Fibroblast of mammary gland (primary cell): ENCODE data around the gene SAPCD2.

ENCODE experiments used
- DNase-seq: peaks from one replicate; pipeline ENCODE4 v3.0.0-alpha.2; 2010; ENCODE audit warnings: low read depth
- H3K4me3 ChIP-seq: 2 replicates; pipeline ENCODE4 v1.5.1; 2011; ENCODE audit warnings: low read depth, mild to moderate bottlenecking, low read length, moderate library complexity; ENCODE audit not compliant: control insufficient read depth
- TF ChIP-seq, protein P1 (sequence below): conservative IDR thresholded peaks from 2 replicates; pipeline ENCODE4 v1.5.1; 2011; ENCODE audit warnings: low read depth, low read length, inconsistent platforms; ENCODE audit not compliant: control insufficient read depth, insufficient read depth

Gene SAPCD2

DNA sequence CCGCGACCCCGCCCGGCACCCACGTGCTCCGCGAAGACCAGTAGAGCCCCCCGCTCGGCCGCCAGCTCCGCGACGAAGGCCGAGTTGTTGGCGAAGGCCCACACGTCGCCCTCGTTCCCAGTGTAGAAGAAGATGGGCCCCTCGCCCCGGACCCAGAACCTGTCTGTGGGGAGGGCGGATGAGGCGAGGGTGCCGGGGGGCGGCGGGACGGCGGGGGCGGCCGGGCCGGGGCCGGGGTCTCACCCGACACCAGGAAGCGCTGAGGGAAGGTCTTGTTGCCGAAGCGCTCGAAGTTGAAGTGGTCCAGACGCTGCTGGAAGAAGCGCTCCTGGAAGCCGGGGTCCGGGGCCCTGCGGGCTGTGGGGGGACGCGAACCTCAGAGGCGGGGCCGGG lies 43.9 kb upstream of the SAPCD2 start:
- TF ChIP-seq, protein P1, sequence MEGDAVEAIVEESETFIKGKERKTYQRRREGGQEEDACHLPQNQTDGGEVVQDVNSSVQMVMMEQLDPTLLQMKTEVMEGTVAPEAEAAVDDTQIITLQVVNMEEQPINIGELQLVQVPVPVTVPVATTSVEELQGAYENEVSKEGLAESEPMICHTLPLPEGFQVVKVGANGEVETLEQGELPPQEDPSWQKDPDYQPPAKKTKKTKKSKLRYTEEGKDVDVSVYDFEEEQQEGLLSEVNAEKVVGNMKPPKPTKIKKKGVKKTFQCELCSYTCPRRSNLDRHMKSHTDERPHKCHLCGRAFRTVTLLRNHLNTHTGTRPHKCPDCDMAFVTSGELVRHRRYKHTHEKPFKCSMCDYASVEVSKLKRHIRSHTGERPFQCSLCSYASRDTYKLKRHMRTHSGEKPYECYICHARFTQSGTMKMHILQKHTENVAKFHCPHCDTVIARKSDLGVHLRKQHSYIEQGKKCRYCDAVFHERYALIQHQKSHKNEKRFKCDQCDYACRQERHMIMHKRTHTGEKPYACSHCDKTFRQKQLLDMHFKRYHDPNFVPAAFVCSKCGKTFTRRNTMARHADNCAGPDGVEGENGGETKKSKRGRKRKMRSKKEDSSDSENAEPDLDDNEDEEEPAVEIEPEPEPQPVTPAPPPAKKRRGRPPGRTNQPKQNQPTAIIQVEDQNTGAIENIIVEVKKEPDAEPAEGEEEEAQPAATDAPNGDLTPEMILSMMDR, result no peak
- H3K4me3 ChIP-seq, result peak overlapping the region; percentile 41
- no peak for DNase-seq

DNA sequence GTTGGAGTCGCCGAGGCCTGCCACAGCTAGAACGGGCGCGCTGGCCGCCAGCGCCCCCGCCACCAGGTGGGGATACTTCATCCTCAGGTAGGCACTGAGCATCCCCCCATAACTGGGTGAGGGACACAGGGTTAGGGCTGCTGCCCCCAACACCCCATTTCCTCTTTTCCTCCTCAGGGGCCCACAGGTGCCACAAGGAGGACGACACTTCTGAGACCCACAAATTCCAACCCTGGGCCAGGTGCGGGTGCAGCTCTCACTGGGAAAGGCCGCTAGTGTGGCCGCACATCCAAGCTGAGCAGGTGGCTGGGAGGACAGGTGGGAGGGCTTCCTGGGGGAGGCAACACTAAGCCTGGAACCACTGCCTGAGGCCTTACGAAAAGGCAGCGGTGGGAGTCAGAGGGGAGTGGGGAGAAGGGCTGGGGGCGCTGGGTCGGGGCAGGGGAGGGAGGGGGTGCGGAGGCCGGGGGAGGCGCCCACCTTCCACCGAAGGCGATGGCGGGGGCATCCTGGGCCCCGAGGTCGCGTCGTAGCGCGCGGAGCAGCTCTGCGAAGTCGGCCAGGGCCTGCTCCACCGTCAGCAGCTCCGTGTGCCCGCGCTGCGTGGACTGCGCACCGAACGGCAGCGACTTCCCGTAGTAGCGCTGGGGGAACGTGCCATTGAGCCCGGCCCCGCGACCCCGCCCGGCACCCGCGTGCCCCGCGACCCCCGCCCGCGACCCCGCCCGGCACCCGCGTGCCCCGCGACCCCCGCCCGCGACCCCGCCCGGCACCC lies 43.2 kb upstream of the SAPCD2 start:
- no peak for DNase-seq
- TF ChIP-seq, protein P1, result no peak
- peak overlapping the region; percentile 10 for H3K4me3 ChIP-seq

DNA sequence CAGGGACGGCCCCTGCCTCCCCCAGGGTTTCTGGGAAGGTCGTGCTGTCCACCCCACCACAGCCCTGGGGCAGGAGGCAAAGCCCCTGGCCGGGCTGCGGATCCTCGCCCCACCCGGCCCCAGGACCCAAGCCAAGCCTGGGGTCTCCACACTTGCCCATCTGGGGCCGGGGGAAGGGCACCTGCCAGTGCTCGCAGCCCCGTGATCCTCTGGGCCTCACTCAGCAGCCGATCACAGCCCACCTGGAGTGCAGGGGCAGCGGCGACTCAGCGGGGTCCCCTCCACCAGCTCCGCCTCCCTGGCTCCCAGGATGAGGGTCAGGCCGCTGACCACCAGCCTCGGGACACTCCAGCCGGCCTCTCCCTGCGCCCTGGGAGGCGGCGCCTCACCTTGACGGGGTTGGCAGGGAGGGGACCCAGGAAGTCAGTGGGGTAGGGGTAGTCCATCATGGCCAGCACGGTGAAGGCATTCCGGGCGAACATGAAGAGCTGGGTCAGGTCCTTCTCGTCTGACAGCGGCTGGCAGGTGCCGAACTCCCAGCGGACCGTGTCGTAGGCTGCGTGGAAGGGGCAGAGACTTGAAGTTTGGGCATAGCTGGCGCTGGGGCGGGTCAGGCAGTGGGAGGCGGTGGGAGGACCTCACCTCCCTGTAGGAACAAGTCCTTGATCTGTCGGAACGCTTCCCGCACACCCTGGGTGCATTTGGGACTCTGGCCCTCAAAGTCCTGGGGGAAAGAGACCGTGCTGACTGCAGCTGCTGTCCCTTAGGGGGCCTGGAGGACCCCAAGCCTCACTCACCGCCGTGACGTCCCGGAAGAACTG lies 42.4 kb upstream of the SAPCD2 start:
- no peak overlapping the region for H3K4me3 ChIP-seq
- DNase-seq, result no peak
- TF ChIP-seq, protein P1, result no peak

DNA sequence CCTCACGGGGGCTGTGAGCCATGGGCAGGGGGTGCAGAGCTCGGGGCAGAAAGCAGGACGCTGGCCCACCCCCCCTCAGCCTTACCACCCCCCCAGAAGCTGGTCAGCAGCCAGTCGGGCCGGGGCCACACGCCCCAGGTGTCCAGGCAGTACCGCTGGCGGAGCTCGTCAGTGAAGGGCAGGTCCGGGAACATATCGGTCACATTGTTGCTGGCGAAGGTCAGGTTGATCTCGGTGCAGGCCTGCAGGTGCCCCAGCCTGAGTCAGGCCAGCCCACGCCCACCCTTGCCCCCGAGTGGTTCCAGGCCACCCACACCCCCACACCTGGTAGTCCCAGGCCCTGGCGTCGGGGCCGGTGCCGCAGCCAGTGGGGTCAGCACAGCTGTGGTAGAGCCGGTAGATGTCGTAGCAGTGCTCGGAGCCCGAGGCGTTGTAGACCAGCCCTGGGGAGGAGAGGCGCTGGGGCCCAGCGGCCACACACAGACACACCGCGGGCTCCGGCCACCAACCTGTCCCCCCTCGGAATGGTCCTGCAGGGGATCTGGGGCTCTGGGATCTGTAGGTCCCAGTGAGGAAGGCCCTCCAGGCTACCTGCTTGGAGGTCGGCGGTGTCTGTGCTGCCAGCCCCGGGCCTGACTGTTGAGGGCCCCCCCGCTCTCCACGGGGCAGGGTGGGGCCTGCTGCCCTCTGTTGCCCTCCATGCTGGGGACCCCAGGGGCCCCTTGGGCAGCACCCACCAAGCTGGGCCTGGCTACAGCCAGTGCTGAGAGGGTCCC lies 41.6 kb upstream of the SAPCD2 start:
- DNase-seq, result no peak

DNA sequence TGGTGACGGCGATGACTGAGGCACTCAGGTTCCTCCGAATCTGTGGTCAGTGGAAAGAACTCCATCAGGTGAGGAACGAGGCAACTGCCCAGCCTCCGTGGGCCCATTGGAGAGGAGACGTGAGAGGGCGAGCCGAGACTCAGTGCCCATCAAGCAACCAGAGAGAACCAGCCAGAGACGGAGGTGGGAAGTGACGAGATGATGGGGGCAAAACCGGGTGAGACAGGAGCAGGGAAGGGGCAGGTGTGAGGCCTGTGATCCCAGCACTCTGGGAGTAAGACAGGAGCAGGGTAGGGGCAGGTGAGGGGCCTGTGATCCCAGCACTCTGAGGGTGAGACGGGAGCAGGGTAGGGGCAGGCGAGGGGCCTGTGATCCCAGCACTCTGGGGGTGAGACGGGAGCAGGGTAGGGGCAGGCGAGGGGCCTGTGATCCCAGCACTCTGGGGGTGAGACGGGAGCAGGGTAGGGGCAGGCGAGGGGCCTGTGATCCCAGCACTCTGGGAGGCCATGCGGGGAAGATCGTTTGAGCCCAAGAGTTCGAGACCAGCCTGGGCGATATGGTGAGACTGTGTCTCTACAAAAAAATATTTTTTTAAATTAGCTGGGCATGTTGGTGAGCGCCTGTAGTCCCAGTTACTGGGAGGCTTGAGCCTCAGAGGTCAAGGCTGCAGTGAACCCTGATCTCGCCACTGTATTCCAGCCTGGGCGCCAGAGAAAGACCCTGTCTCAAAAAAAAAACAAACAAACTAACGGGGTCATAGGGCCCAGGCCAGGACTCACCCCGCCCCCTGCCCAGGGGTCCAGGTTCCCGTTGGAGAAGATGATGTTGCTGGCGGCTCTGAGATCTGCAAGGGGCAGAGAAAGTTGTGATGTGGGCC lies 40.8 kb upstream of the SAPCD2 start:
- TF ChIP-seq, protein P1, result no peak
- no peak overlapping the region for H3K4me3 ChIP-seq
- DNase-seq, result no peak

More for the DNA sequence above, 41.6 kb upstream of the SAPCD2 start:
- H3K4me3 ChIP-seq, result no peak overlapping the region
- TF ChIP-seq, protein P1, result no peak
